GM18870 (cell line): ENCODE results near the gene PKN2.
"Not testable (repeated sequence)": the region's sequence is repeated elsewhere in the genome, so short reads cannot be mapped to it uniquely, and the experiment has no call there.

Experiments used
- ATAC-seq: cut with Tn5 transposase; IDR thresholded peaks from one replicate; pipeline ENCODE4 v1.9.1; 2021; ENCODE audit warnings: moderate library complexity; ENCODE audit not compliant: unreplicated experiment

PKN2 gene

GRCh38 chr1:88784551-88784950, 100.5 kb downstream of the PKN2 start:
- ATAC-seq, result no peak

GRCh38 chr1:88787023-88787903, 103.2 kb downstream of the PKN2 start:
- no peak for ATAC-seq

- ATAC-seq, result no peak
Observed at GRCh38 chr1:88791192-88791591, 107.1 kb downstream of the PKN2 start.

- no peak for ATAC-seq
Observed at GRCh38 chr1:88799491-88799890, 115.4 kb downstream of the PKN2 start.

DNA sequence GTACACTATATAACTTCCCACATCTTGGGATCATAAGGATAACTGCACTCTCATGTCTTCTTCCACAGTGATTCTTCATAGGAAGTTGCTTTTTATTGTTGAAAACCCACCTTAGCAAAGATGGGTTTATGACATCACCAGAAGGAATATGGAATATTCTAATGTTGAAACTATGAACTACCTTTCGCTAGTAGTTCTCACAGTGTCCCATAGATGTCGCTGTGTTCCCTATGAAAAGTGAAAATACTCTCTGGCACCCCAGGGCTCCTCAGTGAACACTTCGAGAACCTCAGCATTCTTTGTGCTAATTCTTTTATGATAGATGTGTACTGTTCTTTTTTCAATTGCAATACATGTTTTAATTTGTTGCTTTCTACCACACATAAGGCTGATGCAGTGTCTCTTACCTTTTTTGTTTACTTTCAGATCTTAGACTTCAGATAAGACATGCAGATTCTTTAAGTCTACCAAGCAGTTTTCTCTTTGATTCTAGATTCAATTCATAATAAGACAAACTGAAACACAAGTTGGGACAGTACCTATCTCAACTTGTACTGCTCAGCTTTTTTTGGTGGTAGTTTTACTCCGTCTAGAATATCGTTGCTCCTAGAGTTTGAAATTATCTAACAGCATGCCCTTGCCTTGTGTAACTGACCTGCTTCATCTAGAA, 116.4 kb downstream of the PKN2 start:
- no peak for ATAC-seq

DNA sequence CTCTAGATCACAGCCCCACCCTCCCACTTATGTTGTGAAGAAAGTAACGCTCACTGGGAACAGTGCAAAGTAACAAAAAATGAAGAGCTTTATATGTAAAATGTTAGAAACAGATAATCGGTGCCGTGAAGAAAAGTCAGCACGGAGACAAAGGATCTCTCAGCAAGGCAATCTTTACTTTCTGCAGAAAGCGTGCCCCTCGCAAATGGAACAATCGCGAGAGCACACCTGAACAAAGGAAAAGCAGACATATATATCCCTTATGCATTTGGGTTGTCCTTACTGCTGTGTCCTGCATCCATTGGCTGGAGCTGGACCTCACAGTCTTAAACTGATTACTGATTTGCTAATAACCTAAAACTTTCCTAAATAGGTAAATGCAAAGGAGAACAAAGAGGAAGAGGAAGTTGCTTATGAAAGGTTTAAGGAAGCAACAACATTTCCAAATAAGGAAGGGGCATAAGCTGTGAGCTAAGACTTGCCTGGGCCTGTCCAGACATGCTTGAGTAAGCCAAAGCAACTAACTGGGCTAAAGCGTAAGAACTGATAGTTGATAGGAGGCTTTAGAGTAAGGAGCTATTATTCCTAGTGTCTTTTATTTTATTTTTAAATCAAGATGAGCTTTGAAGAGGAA, 117.6 kb downstream of the PKN2 start:
- no peak for ATAC-seq

GRCh38 chr1:88802404-88802803, 118.3 kb downstream of the PKN2 start:
- no peak for ATAC-seq

- no peak for ATAC-seq
Observed at GRCh38 chr1:88802950-88803349, 118.9 kb downstream of the PKN2 start.

DNA sequence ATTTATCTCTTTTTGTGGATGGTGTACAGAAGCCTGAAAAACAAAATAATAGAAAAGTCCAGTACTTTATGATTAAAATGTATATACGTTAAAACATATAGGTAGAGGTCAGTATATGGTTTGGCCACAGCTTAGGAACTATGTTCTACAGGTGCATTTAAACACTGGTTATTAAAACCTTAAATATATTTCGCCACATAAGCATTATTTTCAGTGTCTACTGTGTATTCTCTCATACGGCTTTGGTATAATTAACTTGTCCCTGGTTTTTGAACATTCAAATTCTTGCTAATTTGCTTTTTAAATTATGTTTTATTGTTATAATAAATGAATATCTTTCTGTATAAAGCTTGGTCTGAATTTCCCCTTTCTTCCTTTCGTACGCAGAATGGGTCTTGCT, 119.4 kb downstream of the PKN2 start:
- ATAC-seq, result no peak

DNA sequence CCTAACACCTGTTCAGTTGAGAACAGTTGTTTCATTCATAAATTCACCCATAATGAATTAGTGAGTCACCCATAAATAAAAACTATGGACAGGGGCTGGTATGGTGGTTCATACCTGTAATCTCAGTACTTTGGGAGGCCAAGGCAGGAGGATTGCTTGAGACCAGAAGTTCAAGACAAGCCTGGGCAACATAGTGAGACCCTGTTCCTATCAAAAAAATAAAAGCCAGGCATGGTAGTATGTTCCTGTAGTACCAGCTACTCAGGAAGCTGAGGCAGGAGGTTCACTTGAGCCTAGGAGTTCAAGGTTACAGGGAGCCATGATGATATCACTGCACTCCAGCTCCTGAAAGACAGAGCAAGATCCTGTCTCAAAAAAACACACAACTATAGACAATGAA, 128.3 kb downstream of the PKN2 start:
- ATAC-seq, result no peak

- no peak for ATAC-seq
Observed at GRCh38 chr1:88813471-88813870, 129.4 kb downstream of the PKN2 start.

DNA sequence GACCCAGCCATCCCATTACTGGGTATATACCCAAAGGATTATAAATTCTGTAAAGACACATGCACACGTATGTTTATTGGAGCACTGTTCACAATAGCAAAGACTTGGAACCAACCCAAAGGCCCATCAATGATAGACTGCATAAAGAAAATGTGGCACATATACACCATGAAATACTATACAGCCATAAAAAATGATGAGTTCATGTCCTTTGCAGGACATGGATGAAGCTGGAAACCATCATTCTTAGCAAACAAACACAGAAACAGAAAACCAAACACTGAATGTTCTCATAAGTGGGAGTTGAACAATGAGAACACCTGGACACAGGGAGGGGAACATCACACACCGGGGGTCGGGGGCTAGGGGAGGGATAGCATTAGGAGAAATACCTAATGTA, 135.6 kb downstream of the PKN2 start:
- not testable (repeated sequence) for ATAC-seq

GRCh38 chr1:88825721-88826120, 141.6 kb downstream of the PKN2 start:
- no peak for ATAC-seq

- no peak for ATAC-seq
Observed at GRCh38 chr1:88847643-88848042, 163.6 kb downstream of the PKN2 start.

- no peak for ATAC-seq
Observed at GRCh38 chr1:88851303-88852063, 167.4 kb downstream of the PKN2 start.

DNA sequence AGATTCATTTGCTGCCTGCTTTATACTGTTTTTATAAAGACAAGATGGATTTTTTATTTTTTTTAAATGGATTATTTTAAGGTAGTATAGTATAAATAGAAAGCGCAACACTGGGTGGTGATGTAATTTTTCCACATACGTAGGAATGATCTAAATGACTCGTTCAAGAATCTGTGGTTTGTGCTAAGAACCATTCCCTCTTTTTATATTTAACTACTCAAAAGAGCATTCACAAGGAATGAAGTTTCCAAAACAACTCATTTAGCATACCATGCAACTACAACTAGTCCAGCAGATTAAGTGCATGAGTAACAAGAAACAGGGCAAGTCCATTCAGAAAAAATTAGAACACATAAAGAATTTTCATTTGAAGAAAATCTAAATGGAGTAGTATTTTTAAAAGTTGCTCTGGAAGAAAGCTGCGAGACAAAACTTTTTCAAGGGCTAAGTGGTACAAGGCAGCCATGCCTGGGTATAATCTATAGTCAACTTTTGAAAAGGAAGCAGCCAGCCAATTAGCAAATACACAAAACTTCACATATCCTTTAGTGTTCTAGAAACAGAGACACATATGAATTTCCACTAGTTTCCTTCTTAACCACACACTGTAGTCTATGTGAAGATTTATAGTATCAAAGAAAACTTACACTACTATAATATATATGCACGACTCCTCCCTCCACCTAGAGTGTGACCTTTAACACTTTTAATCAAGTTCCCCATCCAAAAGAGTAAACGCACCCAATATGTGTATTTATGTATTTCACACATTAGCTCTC, 183.9 kb downstream of the PKN2 start:
- no peak for ATAC-seq

DNA sequence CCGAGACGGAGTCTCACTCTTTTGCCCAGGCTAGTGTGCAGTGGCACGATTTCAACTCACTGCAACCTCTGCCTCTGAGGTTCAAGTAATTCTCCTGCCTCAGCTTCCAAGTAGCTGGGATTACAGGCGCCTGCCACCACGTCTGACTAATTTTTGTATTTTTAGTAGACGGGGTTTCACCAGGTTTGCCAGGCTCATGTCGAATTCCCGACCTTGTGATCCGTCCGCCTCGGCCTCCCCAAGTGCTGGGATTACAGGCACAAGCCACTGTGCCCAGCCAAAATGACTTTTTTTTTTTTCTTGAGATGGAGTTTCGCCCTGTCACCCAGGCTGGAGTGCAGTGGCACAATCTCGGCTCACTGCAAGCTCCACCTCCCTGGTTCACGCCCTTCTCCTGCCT, 185.6 kb downstream of the PKN2 start:
- ATAC-seq, result not testable (repeated sequence)

GRCh38 chr1:88873737-88874349, 189.8 kb downstream of the PKN2 start:
- no peak for ATAC-seq

DNA sequence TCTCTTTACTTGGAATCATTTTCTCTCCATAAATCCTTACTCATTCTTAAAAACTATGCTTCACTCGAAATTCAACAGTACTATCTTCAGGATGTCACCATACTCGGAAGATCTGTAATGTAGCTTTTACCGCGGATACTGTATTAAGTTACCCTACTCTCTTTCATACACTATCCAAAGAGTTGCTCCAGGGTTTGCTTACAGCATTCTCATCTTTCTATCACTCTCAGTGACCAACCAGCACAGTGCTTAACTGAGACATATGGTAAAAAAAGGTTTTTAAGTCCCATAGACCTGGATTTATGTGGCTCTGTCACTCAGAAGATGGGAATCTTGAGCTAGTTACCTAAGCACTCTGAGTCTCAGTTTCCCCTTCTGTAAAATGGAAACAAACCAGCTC, 191.5 kb downstream of the PKN2 start:
- no peak for ATAC-seq
